Spleen (tissue), 11 donors: ENCODE measurements around the gene LRP2. TPM values are rescaled to one million over a fixed set of nuclear protein-coding genes. Genes with fewer than 3 reads are reported as not detected.
A peak's percentile ranks its signal among the peaks of the same experiment; 100 is the strongest.

Source experiments
- DNase-seq: peaks from one replicate; pipeline ENCODE4 v3.0.0-alpha.2; 2020
- H3K27ac ChIP-seq, 8 donors: fragments of 200-600 bp; sonication (generic) in 7 of 8; 1 replicate in 4 of 8; 2 replicates in 4 of 8; pipeline versions ENCODE4 v1.5.0 to v1.8.0; 2016 to 2021; ENCODE audit warnings: inconsistent platforms in 4 of 8, mild to moderate bottlenecking in 4 of 8, moderate library complexity in 1 of 8
- H3K27me3 ChIP-seq, 7 donors: fragments of 200-600 bp; sonication (generic) in 6 of 7; replicated peaks in 1 of 7; 1 replicate in 4 of 7; 2 replicates in 3 of 7; pipeline versions ENCODE4 v1.5.0 to v1.8.0; 2016 to 2021; ENCODE audit warnings: inconsistent platforms in 3 of 7, mild to moderate bottlenecking in 1 of 7
- H3K36me3 ChIP-seq, 6 donors: fragments of 200-600 bp; sonication (generic) in 5 of 6; 1 replicate in 4 of 6; 2 replicates in 2 of 6; pipeline versions ENCODE4 v1.5.0 to v1.8.0; 2016 to 2021; ENCODE audit warnings: inconsistent platforms in 2 of 6
- H3K4me1 ChIP-seq, 6 donors: fragments of 200-600 bp; sonication (generic) in 5 of 6; 1 replicate in 3 of 6; 2 replicates in 3 of 6; pipeline versions ENCODE4 v1.5.0 to v1.8.0; 2016 to 2021; ENCODE audit warnings: inconsistent platforms in 3 of 6
- H3K4me3 ChIP-seq, 8 donors: fragments of 200-600 bp; sonication (generic) in 7 of 8; 1 replicate in 4 of 8; 2 replicates in 4 of 8; pipeline versions ENCODE4 v1.5.0 to v1.8.0; 2016 to 2021; ENCODE audit warnings: inconsistent platforms in 4 of 8, mild to moderate bottlenecking in 4 of 8, moderate library complexity in 2 of 8
- H3K9me3 ChIP-seq, 8 donors: fragments of 200-600 bp; sonication (generic) in 7 of 8; 1 replicate in 4 of 8; 2 replicates in 4 of 8; pipeline versions ENCODE4 v1.5.0 to v1.8.0; 2016 to 2021; ENCODE audit warnings: inconsistent platforms in 4 of 8
- POLR2A ChIP-seq, 3 donors: fragments of 450-650 bp; IDR thresholded peaks; one replicate each; pipeline ENCODE4 v1.5.1; 2017; ENCODE audit warnings: antibody characterized with exemption in 3 of 3, mild to moderate bottlenecking in 1 of 3
- POLR2AphosphoS5 ChIP-seq, 3 donors: sonication (generic); formaldehyde crosslinking; IDR thresholded peaks; one replicate each; pipeline ENCODE4 v1.5.1; 2017; ENCODE audit warnings: antibody characterized with exemption in 3 of 3
- WGBS, 5 donors: extraction: QIAGEN DNeasy Blood & Tissue Kit in 3 of 5; methylation state at CpG; one replicate each; pipeline versions ENCODE4 v1.1.5 to v1.1.7; 2013 to 2018; 5-methylcytosine and 5-hydroxymethylcytosine counted together
- intact Hi-C: fragments of 100-400 bp; cut with DNase I; formaldehyde crosslinking; loops from one replicate; pipeline ENCODE4 v1.15.0; 2023; ENCODE audit warnings: low total_unique reads
- polyA plus RNA-seq, 3 donors: library from polyadenylated mRNA; stranded (reverse); fragments of 200-250 nt; gene quantifications; one replicate each; pipeline ENCODE4 v1.2.1, GENCODE V29; 2013
- total RNA-seq, 7 donors: library from RNA; depleted of rRNA in 3 of 7; stranded (reverse); fragments of >200 nt in 3 of 7; fragmentation: NEBNext Ultra II Directional in 4 of 7; extraction: Animal tissue kit (Norgen Biotek cat#: 25700) in 4 of 7; gene quantifications; one replicate each; pipeline versions ENCODE4 v1.1.0 to v1.2.1, GENCODE V29; 2016 to 2021
- TF ChIP-seq, protein P1 (sequence below), 11 experiments: fragments of 200-600 bp in 7 of 11; fragments of 450-650 bp in 4 of 11; sonication (generic) in 4 of 11; IDR thresholded peaks in 8 of 11; conservative IDR thresholded peaks in 3 of 11; 1 replicate in 7 of 11; 2 replicates in 4 of 11; pipeline versions ENCODE4 v1.4.0 to v1.8.0; 2016 to 2021; ENCODE audit warnings: antibody characterized with exemption in 11 of 11, inconsistent platforms in 4 of 11, mild to moderate bottlenecking in 1 of 11
- donor health status: healthy with polysubstance abuse.
- donor health status: DM: no; HTN: no; CAD: no; lungs with moderate emphysema.
- donor health status: DM: no; HTN: no; CAD: no.
- donor health status: Bipolar disorder and iron deficiency.
- donor health status: healthy.
- donor health status: DM: no; HTN: no; CAD: no.
- donor health status: DM: yes; HTN: yes; CAD: no.

LRP2 gene
- total and polyA plus RNA-seq, 10 donors, result not detected

DNA sequence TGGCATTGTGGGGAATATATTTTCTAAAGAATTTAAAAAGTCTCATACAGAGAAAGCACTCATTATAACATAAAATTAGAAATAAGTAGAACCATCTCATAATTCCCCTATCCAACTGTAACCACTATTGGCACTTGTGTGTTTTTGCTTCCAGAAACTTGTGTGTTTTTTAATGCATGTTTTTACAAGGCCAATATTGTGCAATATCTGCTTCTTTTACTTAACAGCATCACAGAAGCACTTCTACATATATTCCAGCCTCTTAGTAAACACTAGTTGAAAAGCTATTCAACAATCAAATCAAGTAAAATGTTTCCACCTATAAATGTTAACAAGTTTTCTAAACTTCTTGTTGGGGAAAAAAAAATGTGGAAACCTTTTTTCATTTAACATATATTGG lies 132.7 kb downstream of the LRP2 start:
- TF ChIP-seq POLR2A (IDR thresholded peaks at IDR 0.05) (no peak), POLR2AphosphoS5 (IDR thresholded peaks at IDR 0.05) (no peak)
- TF ChIP-seq, protein P1, sequence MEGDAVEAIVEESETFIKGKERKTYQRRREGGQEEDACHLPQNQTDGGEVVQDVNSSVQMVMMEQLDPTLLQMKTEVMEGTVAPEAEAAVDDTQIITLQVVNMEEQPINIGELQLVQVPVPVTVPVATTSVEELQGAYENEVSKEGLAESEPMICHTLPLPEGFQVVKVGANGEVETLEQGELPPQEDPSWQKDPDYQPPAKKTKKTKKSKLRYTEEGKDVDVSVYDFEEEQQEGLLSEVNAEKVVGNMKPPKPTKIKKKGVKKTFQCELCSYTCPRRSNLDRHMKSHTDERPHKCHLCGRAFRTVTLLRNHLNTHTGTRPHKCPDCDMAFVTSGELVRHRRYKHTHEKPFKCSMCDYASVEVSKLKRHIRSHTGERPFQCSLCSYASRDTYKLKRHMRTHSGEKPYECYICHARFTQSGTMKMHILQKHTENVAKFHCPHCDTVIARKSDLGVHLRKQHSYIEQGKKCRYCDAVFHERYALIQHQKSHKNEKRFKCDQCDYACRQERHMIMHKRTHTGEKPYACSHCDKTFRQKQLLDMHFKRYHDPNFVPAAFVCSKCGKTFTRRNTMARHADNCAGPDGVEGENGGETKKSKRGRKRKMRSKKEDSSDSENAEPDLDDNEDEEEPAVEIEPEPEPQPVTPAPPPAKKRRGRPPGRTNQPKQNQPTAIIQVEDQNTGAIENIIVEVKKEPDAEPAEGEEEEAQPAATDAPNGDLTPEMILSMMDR (IDR thresholded peaks at IDR 0.05 in 8 of 11, conservative IDR thresholded peaks at IDR 0.05 in 3 of 11), result no peak
- Histone ChIP-seq H3K4me3 (no peak overlapping the region), H3K27me3 (no peaks in the 10 kb centered on the region), H3K4me1 (no peaks in the 10 kb centered on the region), H3K36me3 (no peaks in the 10 kb centered on the region), H3K9me3 (no peaks in the 10 kb centered on the region), H3K27ac (no peak overlapping the region)
- DNase-seq, result no peak
- intact Hi-C loops, result no loop called here

DNA sequence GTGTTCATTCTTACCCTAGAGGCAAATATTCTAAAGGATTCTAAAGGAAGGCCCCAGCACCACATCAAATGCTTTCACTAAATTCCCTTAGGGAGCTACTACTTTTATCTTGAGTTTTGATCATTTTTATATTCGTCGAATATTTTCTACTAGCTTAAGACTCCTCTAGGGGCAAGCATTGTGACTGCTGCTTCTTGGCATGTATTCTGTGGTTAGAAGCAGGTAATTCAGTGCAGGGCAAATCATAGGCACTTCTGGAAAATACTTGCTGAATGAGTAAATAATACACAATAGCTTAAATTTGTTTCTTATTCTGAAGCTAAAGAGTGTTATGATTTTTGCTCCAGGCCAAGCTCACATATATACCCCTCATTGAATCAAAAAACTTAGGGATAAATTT lies 136.4 kb downstream of the LRP2 start:
- intact Hi-C loops, result no loop called here
- H3K27me3 ChIP-seq, result no peaks in the 10 kb centered on the region
- H3K27ac ChIP-seq, result no peak overlapping the region
- no peaks in the 10 kb centered on the region for H3K4me1 ChIP-seq
- H3K36me3 ChIP-seq, result no peaks in the 10 kb centered on the region
- no peak overlapping the region for H3K4me3 ChIP-seq
- H3K9me3 ChIP-seq, result no peaks in the 10 kb centered on the region
- TF ChIP-seq POLR2A (IDR thresholded peaks at IDR 0.05), result no peak
- 70 to 88% (median 79%) methylated on average over 2 of the region's 2 CpGs for WGBS, 5 donors
- no peak for DNase-seq

DNA sequence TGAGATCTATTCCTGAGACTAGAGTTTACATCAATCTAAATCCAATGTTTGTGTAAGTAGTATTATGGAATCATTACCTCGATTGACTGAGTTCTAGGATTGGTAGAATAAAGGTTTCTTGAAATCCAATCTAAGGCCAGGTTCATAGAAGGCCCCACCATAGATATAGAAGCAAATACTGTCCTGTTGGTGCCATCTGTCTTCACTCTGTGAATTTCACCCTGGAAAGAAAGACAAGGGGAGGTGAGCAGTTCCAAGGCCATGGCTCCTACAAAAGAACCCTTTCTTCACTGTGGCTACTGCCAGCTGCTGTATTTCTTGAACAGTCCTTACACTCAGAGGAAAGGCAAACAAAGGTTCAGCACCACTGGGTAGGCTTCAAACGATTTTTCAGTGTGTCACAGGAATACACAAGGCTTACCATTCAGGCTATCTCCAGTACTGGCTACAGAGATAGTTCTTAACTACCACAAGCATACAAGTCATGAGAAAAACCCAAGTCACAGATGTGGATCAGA lies 137.0 kb downstream of the LRP2 start:
- Histone ChIP-seq H3K36me3 (no peaks in the 10 kb centered on the region), H3K27me3 (no peaks in the 10 kb centered on the region), H3K4me1 (no peaks in the 10 kb centered on the region), H3K27ac (no peak overlapping the region), H3K9me3 (no peaks in the 10 kb centered on the region), H3K4me3 (no peak overlapping the region)
- intact Hi-C loops, result no loop called here
- 53 to 73% (median 58%) methylated on average over 2 of the region's 2 CpGs for WGBS, 5 donors
- TF ChIP-seq, protein P1 (IDR thresholded peaks at IDR 0.05 in 8 of 11, conservative IDR thresholded peaks at IDR 0.05 in 3 of 11), result no peak
- DNase-seq, result no peak

DNA sequence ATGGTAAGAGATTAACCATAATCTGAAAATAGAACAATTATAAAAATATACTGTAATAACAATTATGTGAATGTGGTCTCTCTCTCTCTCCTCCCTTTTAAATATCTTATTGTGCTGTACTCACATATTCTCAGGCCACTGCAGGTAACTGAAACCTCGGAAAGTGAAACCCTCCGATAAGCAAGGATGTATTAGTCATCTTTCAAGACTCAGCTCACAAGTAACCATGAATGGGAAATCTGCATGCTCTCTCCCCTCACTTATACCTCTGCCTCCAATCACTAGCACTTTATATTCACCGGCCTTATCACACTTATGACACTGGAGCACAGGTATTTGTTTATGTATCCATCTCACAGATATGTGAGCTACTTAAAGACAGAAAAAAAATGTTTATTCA lies 139.7 kb downstream of the LRP2 start:
- Histone ChIP-seq H3K4me3 (no peak overlapping the region), H3K36me3 (no peaks in the 10 kb centered on the region), H3K4me1 (no peaks in the 10 kb centered on the region), H3K27ac (no peak overlapping the region), H3K9me3 (no peaks in the 10 kb centered on the region), H3K27me3 (no peaks in the 10 kb centered on the region)
- no peak for DNase-seq
- no peak for TF ChIP-seq POLR2AphosphoS5 (IDR thresholded peaks at IDR 0.05)
- TF ChIP-seq, protein P1 (IDR thresholded peaks at IDR 0.05 in 8 of 11, conservative IDR thresholded peaks at IDR 0.05 in 3 of 11), result no peak
- TF ChIP-seq POLR2A (IDR thresholded peaks at IDR 0.05), result no peak
- intact Hi-C loops, result no loop called here
- 35 to 91% (median 44%) methylated on average over 3 of the region's 3 CpGs for WGBS, 5 donors

DNA sequence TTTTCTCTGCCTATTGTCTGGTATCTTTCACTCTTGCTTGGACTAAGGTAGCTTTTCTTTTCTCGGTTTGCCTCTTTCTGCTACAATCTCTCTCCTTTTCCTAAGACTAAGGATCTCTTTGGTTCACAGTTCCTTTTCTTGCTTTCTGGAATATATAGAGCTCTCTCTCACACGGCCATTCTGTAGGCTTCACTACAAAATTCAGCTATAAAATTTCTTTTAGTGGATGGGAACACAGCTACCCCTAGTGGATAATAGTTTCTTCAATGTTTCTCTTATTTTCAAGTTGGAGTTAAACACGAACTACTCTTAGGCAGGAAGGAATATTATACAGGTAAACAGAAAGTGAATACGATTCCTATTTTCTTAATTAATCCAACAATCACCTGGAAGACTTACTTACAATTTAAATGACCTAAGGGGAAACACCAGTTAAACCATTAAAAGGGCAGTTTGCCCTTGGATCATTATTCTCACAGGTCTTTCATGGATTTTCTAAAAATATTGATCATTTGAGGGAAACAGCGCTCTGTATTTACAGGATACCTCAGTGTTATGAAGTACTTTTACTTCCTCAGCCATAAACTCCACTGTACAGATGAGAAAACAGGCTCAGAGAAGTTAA lies 140.5 kb downstream of the LRP2 start:
- Histone ChIP-seq H3K4me1 (no peaks in the 10 kb centered on the region), H3K4me3 (no peak overlapping the region), H3K27ac (no peak overlapping the region), H3K27me3 (no peaks in the 10 kb centered on the region), H3K9me3 (no peaks in the 10 kb centered on the region), H3K36me3 (no peaks in the 10 kb centered on the region)
- WGBS, 5 donors, result 18 to 35% (median 23%) methylated on average over 5 of the region's 5 CpGs
- intact Hi-C loops, result no loop called here
- no peak for TF ChIP-seq POLR2AphosphoS5 (IDR thresholded peaks at IDR 0.05)
- TF ChIP-seq, protein P1 (IDR thresholded peaks at IDR 0.05 in 8 of 11, conservative IDR thresholded peaks at IDR 0.05 in 3 of 11), result peak in 1 of 11 experiments; percentile 16
- DNase-seq, result no peak
